ENCODE data around the gene NAP1L1.

GRCh38 chr12:76020731-76021672 lies 63.5 kb downstream of the NAP1L1 start:
- TF ChIP-seq CTCF (conservative IDR thresholded peaks at IDR 0.05 in 1 of 2, IDR thresholded peaks at IDR 0.05 in 1 of 2; ENCODE audit: extremely low read depth in 1 of 2, insufficient read depth in 1 of 2, low read depth in 1 of 2, low read length in 2 of 2) (no peak), EZH2 (IDR thresholded peaks at IDR 0.05; ENCODE audit: borderline replicate concordance, low read length) (no peak)

Data from mammary epithelial cell (primary cell).